ENCODE measurements around the gene ARID5B. TPM values are rescaled to one million over a fixed set of nuclear protein-coding genes. Genes with fewer than 3 reads are reported as not detected.

ARID5B gene
- polyA plus RNA-seq, 1 donor from 2014 or later = 2.1 TPM

DNA sequence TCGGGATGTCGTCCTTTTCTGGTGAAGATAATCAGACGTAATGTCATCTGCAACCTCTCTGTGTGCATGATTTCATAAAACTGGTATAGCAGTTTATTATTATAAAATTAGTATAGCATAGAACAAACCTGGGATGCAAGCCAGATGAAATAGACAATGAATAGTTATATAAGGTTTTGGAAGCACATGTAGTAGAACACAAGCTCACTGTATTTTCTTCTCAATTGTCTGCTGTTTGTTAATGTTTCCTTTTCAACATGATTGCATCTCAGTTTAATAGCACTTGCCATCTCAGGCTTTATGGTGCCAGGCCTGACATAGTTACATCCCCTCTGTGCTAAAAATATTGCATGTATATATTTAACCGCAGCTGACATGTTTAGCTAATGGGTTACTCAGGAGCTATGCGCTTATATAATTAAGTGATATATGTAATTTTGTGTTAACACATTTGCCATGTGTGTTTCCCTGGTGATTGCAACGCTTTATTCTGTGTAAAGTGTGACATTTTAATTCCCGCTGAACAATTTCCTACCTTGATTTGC lies 132.7 kb downstream of the ARID5B start:
- no peaks in the 10 kb centered on the region for H3K9me3 ChIP-seq (ENCODE audit: low read length)
- peak overlapping the region; percentile 56 for H3K27ac ChIP-seq (ENCODE audit: low read length)
- H3K79me2 ChIP-seq (replicated peaks; ENCODE audit: insufficient read depth, low read length) = no peaks in the 10 kb centered on the region
- no peak overlapping the region for H3K4me3 ChIP-seq (ENCODE audit: low read length)
- H2AFZ ChIP-seq (ENCODE audit: low read depth, low read length) = no peak overlapping the region
- no peak overlapping the region for H3K4me2 ChIP-seq (ENCODE audit: low read length)
- H3K27me3 ChIP-seq (ENCODE audit: insufficient read depth, low read depth, low read length) = no peaks in the 10 kb centered on the region
- TF ChIP-seq EP300 (conservative IDR thresholded peaks at IDR 0.05; ENCODE audit: poor library complexity, severe bottlenecking) = peak; percentile 33
- TF ChIP-seq SMC3 (conservative IDR thresholded peaks at IDR 0.05; ENCODE audit: poor library complexity) = no peak
- TF ChIP-seq POLR2AphosphoS5 (IDR thresholded peaks at IDR 0.05) = peak; percentile 46
- no peak overlapping the region for H3K9ac ChIP-seq (ENCODE audit: low read length)
- no peaks in the 10 kb centered on the region for H3K36me3 ChIP-seq (ENCODE audit: insufficient read depth, low read length)
- H4K20me1 ChIP-seq (ENCODE audit: insufficient read depth) = no peaks in the 10 kb centered on the region
- H3K9me2 ChIP-seq (ENCODE audit: insufficient read depth, low read length) = no peaks in the 10 kb centered on the region
- no peaks in the 10 kb centered on the region for H3F3A ChIP-seq (ENCODE audit: insufficient read depth, low read length, poor library complexity, severe bottlenecking)

DNA sequence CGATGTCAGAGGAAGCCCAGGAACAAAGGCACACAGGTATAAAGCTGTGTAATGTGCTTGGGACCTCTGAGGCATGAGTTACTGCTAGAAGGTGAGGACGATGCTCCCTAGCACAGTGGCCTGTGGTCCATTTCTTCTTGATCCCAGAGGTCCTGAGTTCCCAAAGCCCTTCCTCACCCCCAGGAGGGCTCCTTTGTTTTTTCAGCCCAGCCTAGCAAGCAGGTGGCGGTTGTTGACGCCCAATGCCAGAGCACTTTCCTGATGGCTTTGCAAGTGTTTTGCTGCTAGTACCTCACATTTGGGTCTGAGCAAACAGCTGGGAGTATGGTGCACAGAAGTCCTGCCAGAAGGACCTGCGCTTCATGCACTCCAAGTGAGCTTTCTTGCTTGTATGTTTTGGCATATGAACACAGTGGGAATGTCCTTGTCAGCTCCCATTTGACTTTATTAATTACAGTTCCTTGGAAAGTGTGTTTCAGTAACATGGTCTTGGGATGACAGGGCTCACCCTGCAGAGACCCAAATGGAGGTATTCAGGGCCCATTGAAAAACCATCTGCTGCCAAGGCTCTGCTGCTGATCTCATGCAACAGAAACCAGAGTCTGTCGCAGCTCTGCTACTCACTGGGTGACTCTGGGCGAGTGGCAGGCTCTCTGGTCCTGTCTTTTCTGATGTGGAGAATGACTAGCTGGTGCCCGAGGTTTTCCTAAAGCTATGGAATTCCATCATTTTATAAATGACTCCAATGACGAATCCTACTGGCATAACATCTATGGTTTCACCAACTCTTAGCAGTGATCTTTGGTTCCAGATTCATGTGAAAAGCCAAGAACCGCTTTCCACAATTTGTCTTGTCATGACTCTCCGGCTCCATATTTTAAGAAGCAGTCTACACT lies 134.9 kb downstream of the ARID5B start:
- H3K9me3 ChIP-seq (ENCODE audit: low read length) = no peaks in the 10 kb centered on the region
- no peak overlapping the region for H3K9ac ChIP-seq (ENCODE audit: low read length)
- no peaks in the 10 kb centered on the region for H3K9me2 ChIP-seq (ENCODE audit: insufficient read depth, low read length)
- no peaks in the 10 kb centered on the region for H4K20me1 ChIP-seq (ENCODE audit: insufficient read depth)
- H3K4me2 ChIP-seq (ENCODE audit: low read length) = no peak overlapping the region
- TF ChIP-seq SMC3 (conservative IDR thresholded peaks at IDR 0.05; ENCODE audit: poor library complexity) = no peak
- TF ChIP-seq EZH2 (IDR thresholded peaks at IDR 0.05; ENCODE audit: borderline replicate concordance, insufficient read depth, low read length, poor library complexity, severe bottlenecking) = no peak
- TF ChIP-seq TAF1 (IDR thresholded peaks at IDR 0.05; ENCODE audit: low read depth) = no peak
- TF ChIP-seq EP300 (conservative IDR thresholded peaks at IDR 0.05; ENCODE audit: poor library complexity, severe bottlenecking) = no peak
- TF ChIP-seq, protein P1, sequence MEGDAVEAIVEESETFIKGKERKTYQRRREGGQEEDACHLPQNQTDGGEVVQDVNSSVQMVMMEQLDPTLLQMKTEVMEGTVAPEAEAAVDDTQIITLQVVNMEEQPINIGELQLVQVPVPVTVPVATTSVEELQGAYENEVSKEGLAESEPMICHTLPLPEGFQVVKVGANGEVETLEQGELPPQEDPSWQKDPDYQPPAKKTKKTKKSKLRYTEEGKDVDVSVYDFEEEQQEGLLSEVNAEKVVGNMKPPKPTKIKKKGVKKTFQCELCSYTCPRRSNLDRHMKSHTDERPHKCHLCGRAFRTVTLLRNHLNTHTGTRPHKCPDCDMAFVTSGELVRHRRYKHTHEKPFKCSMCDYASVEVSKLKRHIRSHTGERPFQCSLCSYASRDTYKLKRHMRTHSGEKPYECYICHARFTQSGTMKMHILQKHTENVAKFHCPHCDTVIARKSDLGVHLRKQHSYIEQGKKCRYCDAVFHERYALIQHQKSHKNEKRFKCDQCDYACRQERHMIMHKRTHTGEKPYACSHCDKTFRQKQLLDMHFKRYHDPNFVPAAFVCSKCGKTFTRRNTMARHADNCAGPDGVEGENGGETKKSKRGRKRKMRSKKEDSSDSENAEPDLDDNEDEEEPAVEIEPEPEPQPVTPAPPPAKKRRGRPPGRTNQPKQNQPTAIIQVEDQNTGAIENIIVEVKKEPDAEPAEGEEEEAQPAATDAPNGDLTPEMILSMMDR (IDR thresholded peaks at IDR 0.05; ENCODE audit: poor library complexity, severe bottlenecking) = no peak
- TF ChIP-seq POLR2AphosphoS5 (IDR thresholded peaks at IDR 0.05) = no peak
- TF ChIP-seq, protein P2, sequence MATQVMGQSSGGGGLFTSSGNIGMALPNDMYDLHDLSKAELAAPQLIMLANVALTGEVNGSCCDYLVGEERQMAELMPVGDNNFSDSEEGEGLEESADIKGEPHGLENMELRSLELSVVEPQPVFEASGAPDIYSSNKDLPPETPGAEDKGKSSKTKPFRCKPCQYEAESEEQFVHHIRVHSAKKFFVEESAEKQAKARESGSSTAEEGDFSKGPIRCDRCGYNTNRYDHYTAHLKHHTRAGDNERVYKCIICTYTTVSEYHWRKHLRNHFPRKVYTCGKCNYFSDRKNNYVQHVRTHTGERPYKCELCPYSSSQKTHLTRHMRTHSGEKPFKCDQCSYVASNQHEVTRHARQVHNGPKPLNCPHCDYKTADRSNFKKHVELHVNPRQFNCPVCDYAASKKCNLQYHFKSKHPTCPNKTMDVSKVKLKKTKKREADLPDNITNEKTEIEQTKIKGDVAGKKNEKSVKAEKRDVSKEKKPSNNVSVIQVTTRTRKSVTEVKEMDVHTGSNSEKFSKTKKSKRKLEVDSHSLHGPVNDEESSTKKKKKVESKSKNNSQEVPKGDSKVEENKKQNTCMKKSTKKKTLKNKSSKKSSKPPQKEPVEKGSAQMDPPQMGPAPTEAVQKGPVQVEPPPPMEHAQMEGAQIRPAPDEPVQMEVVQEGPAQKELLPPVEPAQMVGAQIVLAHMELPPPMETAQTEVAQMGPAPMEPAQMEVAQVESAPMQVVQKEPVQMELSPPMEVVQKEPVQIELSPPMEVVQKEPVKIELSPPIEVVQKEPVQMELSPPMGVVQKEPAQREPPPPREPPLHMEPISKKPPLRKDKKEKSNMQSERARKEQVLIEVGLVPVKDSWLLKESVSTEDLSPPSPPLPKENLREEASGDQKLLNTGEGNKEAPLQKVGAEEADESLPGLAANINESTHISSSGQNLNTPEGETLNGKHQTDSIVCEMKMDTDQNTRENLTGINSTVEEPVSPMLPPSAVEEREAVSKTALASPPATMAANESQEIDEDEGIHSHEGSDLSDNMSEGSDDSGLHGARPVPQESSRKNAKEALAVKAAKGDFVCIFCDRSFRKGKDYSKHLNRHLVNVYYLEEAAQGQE (IDR thresholded peaks at IDR 0.05; ENCODE audit: borderline replicate concordance) = no peak
- TF ChIP-seq RAD21 (conservative IDR thresholded peaks at IDR 0.05) = no peak
- TF ChIP-seq MXI1 (conservative IDR thresholded peaks at IDR 0.05; ENCODE audit: poor library complexity, severe bottlenecking) = no peak
- no peak overlapping the region for H3K4me3 ChIP-seq (ENCODE audit: low read length)
- H3K27me3 ChIP-seq (ENCODE audit: insufficient read depth, low read depth, low read length) = no peaks in the 10 kb centered on the region
- H3K79me2 ChIP-seq (replicated peaks; ENCODE audit: insufficient read depth, low read length) = no peaks in the 10 kb centered on the region
- no peaks in the 10 kb centered on the region for H3F3A ChIP-seq (ENCODE audit: insufficient read depth, low read length, poor library complexity, severe bottlenecking)
- no peak overlapping the region for H2AFZ ChIP-seq (ENCODE audit: low read depth, low read length)
- no peak overlapping the region for H3K27ac ChIP-seq (ENCODE audit: low read length)
- no peaks in the 10 kb centered on the region for H3K36me3 ChIP-seq (ENCODE audit: insufficient read depth, low read length)

All from neural cell (in vitro differentiated cells).